IMR-90 (cell line): ENCODE data around the gene TRIM24. TPM values are rescaled to one million over a fixed set of nuclear protein-coding genes. Genes with fewer than 3 reads are reported as not detected.

ENCODE experiments used
- ATAC-seq: fragments of 200-7000 bp; cut with Tn5 transposase; 2 replicates; pipeline ENCODE4 v1.9.1; 2020; ENCODE audit warnings: low read depth, mild to moderate bottlenecking, moderate library complexity
- BruUV-seq: library from RNA; stranded (reverse); fragments of 400-500 nt; replicated peaks from 2 replicates; lab custom pipeline; 2021; lab: Mats Ljungman, UMichigan
- CTCF ChIA-PET: fragments of 300-600 bp; formaldehyde crosslinking; extraction: SDS; loops from one replicate; lab custom pipeline; 2021; ENCODE audit warnings: antibody characterized with exemption; lab: Yijun Ruan, JAX
- POLR2A ChIA-PET: fragments of 300-600 bp; sonication (Branson Sonifier 250); formaldehyde crosslinking; loops from one replicate; lab custom pipeline; 2022; ENCODE audit warnings: antibody characterized with exemption; ENCODE audit not compliant: unreplicated experiment; lab: Charles Lee
- DNase-seq: peaks from one replicate; pipeline ENCODE4 v3.0.0; 2013
- H2AFZ ChIP-seq: replicated peaks from 2 replicates; pipeline ENCODE3; 2013; ENCODE audit warnings: low read length, mild to moderate bottlenecking; ENCODE audit not compliant: poor library complexity
- H2AK5ac ChIP-seq: 2 replicates; pipeline ENCODE4 v1.6.1; 2013; ENCODE audit warnings: low read depth, low read length, inconsistent platforms
- H2AK9ac ChIP-seq: replicated peaks from 2 replicates; pipeline ENCODE3; 2013; ENCODE audit warnings: mild to moderate bottlenecking, low read depth, low read length, moderate library complexity; ENCODE audit not compliant: poor library complexity
- H2BK120ac ChIP-seq: 2 replicates; pipeline ENCODE4 v1.6.1; 2013; ENCODE audit warnings: low read depth, low read length, inconsistent platforms
- H2BK15ac ChIP-seq: 3 replicates; pipeline ENCODE4 v1.6.1; 2013; ENCODE audit warnings: low read depth, low read length, inconsistent platforms
- H2BK20ac ChIP-seq: 2 replicates; pipeline ENCODE4 v1.6.1; 2013; ENCODE audit warnings: low read depth, mild to moderate bottlenecking, inconsistent platforms, low read length, moderate library complexity
- H2BK5ac ChIP-seq: 2 replicates; pipeline ENCODE4 v1.6.1; 2013; ENCODE audit warnings: mild to moderate bottlenecking, low read depth, low read length, inconsistent platforms; ENCODE audit not compliant: poor library complexity, severe bottlenecking
- H3K14ac ChIP-seq: replicated peaks from 2 replicates; pipeline ENCODE4 v1.6.1; 2013; ENCODE audit warnings: low read depth, low read length, inconsistent platforms
- H3K18ac ChIP-seq: 2 replicates; pipeline ENCODE4 v1.6.1; 2013; ENCODE audit warnings: low read depth, low read length, control low read depth
- H3K23ac ChIP-seq: 2 replicates; pipeline ENCODE4 v1.6.1; 2013; ENCODE audit warnings: low read depth, low read length, inconsistent platforms
- H3K27ac ChIP-seq: 2 replicates; pipeline ENCODE4 v1.5.1; 2013; ENCODE audit warnings: mild to moderate bottlenecking, control low read depth, low read length; ENCODE audit not compliant: insufficient read depth
- H3K27me3 ChIP-seq: 2 replicates; pipeline ENCODE4 v1.6.1; 2013; ENCODE audit warnings: low read length; ENCODE audit not compliant: control insufficient read depth, insufficient read depth
- H3K36me3 ChIP-seq: 2 replicates; pipeline ENCODE4 v1.6.1; 2013; ENCODE audit warnings: low read length, mixed read lengths; ENCODE audit not compliant: control insufficient read depth, insufficient read depth
- H3K4ac ChIP-seq: 2 replicates; pipeline ENCODE4 v1.6.1; 2013; ENCODE audit warnings: low read depth, low read length, inconsistent platforms
- H3K4me1 ChIP-seq: 2 replicates; pipeline ENCODE4 v1.6.1; 2013; ENCODE audit warnings: low read length, mixed read lengths; ENCODE audit not compliant: control insufficient read depth, insufficient read depth
- H3K4me2 ChIP-seq: 2 replicates; pipeline ENCODE4 v1.6.1; 2013; ENCODE audit warnings: low read depth, mild to moderate bottlenecking, control low read depth, low read length, moderate library complexity
- H3K4me3 ChIP-seq: 2 replicates; pipeline ENCODE4 v1.5.1; 2013; ENCODE audit warnings: low read depth, mild to moderate bottlenecking, control low read depth, low read length, moderate library complexity; ENCODE audit not compliant: insufficient read depth
- H3K56ac ChIP-seq: 2 replicates; pipeline ENCODE4 v1.6.1; 2013; ENCODE audit warnings: low read length, inconsistent platforms; ENCODE audit not compliant: insufficient read depth; ENCODE audit errors: extremely low read depth
- H3K79me1 ChIP-seq, 2 experiments: 2 replicates each; pipeline ENCODE4 v1.6.1; 2013; ENCODE audit warnings: low read length in 2 of 2, inconsistent platforms in 1 of 2, low read depth in 1 of 2
- H3K9ac ChIP-seq: 2 replicates; pipeline ENCODE4 v1.6.1; 2013; ENCODE audit warnings: low read depth, low read length, control low read depth
- H3K9me1 ChIP-seq: 2 replicates; pipeline ENCODE4 v1.6.1; 2013; ENCODE audit warnings: low read length, inconsistent platforms; ENCODE audit not compliant: insufficient read depth
- H3K9me3 ChIP-seq: 2 replicates; pipeline ENCODE4 v1.6.1; 2013; ENCODE audit warnings: low read length; ENCODE audit not compliant: control insufficient read depth, insufficient read depth
- H4K20me1 ChIP-seq: 2 replicates; pipeline ENCODE4 v1.6.1; 2013; ENCODE audit warnings: low read length, inconsistent platforms; ENCODE audit not compliant: insufficient read depth
- H4K5ac ChIP-seq: 2 replicates; pipeline ENCODE4 v1.6.1; 2013; ENCODE audit warnings: mild to moderate bottlenecking, low read depth, low read length, control low read depth
- H4K8ac ChIP-seq, 2 experiments: 2 replicates each; pipeline ENCODE4 v1.6.1; 2013; ENCODE audit warnings: low read depth in 2 of 2, low read length in 2 of 2, control low read depth in 1 of 2, inconsistent platforms in 1 of 2
- H4K91ac ChIP-seq: 2 replicates; pipeline ENCODE4 v1.6.1; 2013; ENCODE audit warnings: low read depth, low read length, inconsistent platforms; ENCODE audit not compliant: insufficient read depth
- CEBPB ChIP-seq: IDR thresholded peaks from 2 replicates; pipeline ENCODE4 v1.6.1; 2012; ENCODE audit warnings: low read depth, low read length, improper control_type of control experiment
- CHD1 ChIP-seq: IDR thresholded peaks from 2 replicates; pipeline ENCODE4 v1.6.1; 2012; ENCODE audit warnings: low read depth, low read length, improper control_type of control experiment
- FOS ChIP-seq: fragments of 150-350 bp; IDR thresholded peaks from 2 replicates; pipeline ENCODE4 v1.6.1; 2016; ENCODE audit warnings: low read depth, low read length
- MAFK ChIP-seq: IDR thresholded peaks from 2 replicates; pipeline ENCODE4 v1.6.1; 2012; ENCODE audit warnings: low read depth, low read length, improper control_type of control experiment
- MXI1 ChIP-seq: IDR thresholded peaks from 2 replicates; pipeline ENCODE4 v1.6.1; 2012; ENCODE audit warnings: low read depth, mild to moderate bottlenecking, low read length, moderate library complexity, borderline replicate concordance
- NFE2L2 ChIP-seq: fragments of 150-350 bp; IDR thresholded peaks from 2 replicates; pipeline ENCODE4 v1.6.1; 2016; ENCODE audit warnings: low read depth, mild to moderate bottlenecking, low read length
- SMC3 ChIP-seq: fragments of 150-350 bp; IDR thresholded peaks from 2 replicates; pipeline ENCODE4 v1.6.1; 2016; ENCODE audit warnings: low read depth, mild to moderate bottlenecking, antibody characterized with exemption, low read length, moderate library complexity
- WGBS, 2 experiments: methylation state at CpG; one replicate each; pipeline versions ENCODE4 v1.1.5 to v1.1.7; 2013; ENCODE audit warnings: missing lambda C conversion rate in 2 of 2; ENCODE audit not compliant: insufficient read length in 1 of 2; ENCODE audit errors: extremely low coverage in 2 of 2; 5-methylcytosine and 5-hydroxymethylcytosine counted together
- dilution Hi-C: fragments of 300-500 bp; cut with HindIII; formaldehyde crosslinking; loops from one replicate; pipeline ENCODE4 v1.14.3; 2018; ENCODE audit warnings: low sequenced_read_pairs; ENCODE audit not compliant: unreplicated experiment
- in situ Hi-C: fragments of 300-500 bp; cut with MboI; formaldehyde crosslinking; loops from 3 replicates; pipeline ENCODE4 v1.14.3; 2019; ENCODE audit warnings: low sequenced_read_pairs, inconsistent platforms, mixed read lengths
- intact Hi-C: fragments of 100-400 bp; cut with micrococcal nuclease; formaldehyde crosslinking; loops from 2 replicates; pipeline ENCODE4 v1.10.0; 2022
- polyA plus RNA-seq, 3 experiments: library from polyadenylated mRNA; depleted of rRNA; stranded (reverse); fragments of >200 nt; gene quantifications; 2 replicates each; pipeline ENCODE4 v1.2.3, GENCODE V29; 2012; ENCODE audit warnings: low replicate concordance in 1 of 3
- total RNA-seq: library from RNA; depleted of rRNA; stranded (reverse); fragments of >200 nt; gene quantifications from 2 replicates; pipeline ENCODE4 v1.2.3, GENCODE V29; 2012
- TF ChIP-seq, protein P1 (sequence below): conservative IDR thresholded peaks from 2 replicates; pipeline ENCODE4 v1.5.1; 2012; ENCODE audit warnings: mild to moderate bottlenecking, low read depth, low read length, improper control_type of control experiment

The TRIM24 gene
- total and polyA plus RNA-seq, 2 of the 4 experiments (the other 2 are of a cell fraction) = 4.1 to 5.7 TPM

DNA sequence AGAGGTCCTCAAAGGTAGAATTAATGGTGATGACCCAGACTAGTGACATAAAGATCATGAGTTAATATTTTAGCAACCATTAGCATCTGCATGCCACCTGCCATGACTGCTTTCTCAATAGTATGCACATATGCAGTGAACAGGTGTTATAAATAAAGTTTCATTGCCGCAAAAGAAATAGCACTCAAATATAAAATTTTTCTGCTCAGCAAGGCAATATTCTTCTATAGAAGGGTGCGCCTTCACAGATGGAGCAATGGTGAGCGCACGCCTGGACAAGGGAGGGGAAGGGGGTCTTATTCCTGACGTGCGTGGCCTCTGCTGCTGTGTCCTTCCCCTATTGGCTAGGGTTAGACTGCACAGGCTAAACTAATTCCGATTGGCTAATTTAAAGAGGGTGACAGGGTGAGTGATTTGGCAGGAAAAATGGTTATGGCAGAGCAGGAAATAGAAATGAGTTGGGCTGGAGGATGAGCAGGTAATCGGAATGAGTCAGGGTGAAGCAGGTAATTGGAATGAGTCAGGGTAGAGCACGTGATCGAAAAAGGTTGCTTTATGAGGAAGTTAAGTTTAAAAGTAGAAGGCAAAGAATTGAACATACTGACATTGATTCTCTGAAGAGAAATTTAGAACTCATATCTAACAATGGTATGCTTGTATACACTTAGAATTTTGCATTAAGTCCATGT is 24.7 kb upstream of the TRIM24 start:
- no peak overlapping the region for H3K14ac ChIP-seq
- POLR2A ChIA-PET = no interaction called here
- no peaks in the 10 kb centered on the region for H3K9me1 ChIP-seq
- H3K4ac ChIP-seq = no peak overlapping the region
- no peaks in the 10 kb centered on the region for H3K27me3 ChIP-seq
- no peak overlapping the region for H3K23ac ChIP-seq
- no TSS peak for BruUV-seq
- CTCF ChIA-PET = no interaction called here
- H4K91ac ChIP-seq = no peak overlapping the region
- H3K4me1 ChIP-seq = no peaks in the 10 kb centered on the region
- no peaks in the 10 kb centered on the region for H4K20me1 ChIP-seq
- no peak overlapping the region for H3K27ac ChIP-seq
- DNase-seq = no peak
- H4K8ac ChIP-seq = no peak overlapping the region
- ATAC-seq = no peak
- H3K4me3 ChIP-seq = no peak overlapping the region
- WGBS, 2 experiments = 40% methylated on average over 1 of the region's 10 CpGs; no CpG with 5 or more reads in 1 of the 2 experiments
- no peak overlapping the region for H4K5ac ChIP-seq
- no peak overlapping the region for H2AK5ac ChIP-seq
- H3K56ac ChIP-seq = no peak overlapping the region
- H3K4me2 ChIP-seq = no peak overlapping the region
- H3K9me3 ChIP-seq = peaks cover 5% of the 10 kb centered on the region
- H2BK5ac ChIP-seq = no peak overlapping the region
- H3K9ac ChIP-seq = no peak overlapping the region
- intact Hi-C loops (no loop called here), in situ Hi-C loops (no loop called here), dilution Hi-C loops (no loop called here)
- no peak overlapping the region for H2BK120ac ChIP-seq
- no peak for TF ChIP-seq NFE2L2
- no peak for TF ChIP-seq MXI1
- no peak for TF ChIP-seq MAFK
- no peak for TF ChIP-seq CEBPB
- TF ChIP-seq FOS = no peak
- TF ChIP-seq, protein P1, sequence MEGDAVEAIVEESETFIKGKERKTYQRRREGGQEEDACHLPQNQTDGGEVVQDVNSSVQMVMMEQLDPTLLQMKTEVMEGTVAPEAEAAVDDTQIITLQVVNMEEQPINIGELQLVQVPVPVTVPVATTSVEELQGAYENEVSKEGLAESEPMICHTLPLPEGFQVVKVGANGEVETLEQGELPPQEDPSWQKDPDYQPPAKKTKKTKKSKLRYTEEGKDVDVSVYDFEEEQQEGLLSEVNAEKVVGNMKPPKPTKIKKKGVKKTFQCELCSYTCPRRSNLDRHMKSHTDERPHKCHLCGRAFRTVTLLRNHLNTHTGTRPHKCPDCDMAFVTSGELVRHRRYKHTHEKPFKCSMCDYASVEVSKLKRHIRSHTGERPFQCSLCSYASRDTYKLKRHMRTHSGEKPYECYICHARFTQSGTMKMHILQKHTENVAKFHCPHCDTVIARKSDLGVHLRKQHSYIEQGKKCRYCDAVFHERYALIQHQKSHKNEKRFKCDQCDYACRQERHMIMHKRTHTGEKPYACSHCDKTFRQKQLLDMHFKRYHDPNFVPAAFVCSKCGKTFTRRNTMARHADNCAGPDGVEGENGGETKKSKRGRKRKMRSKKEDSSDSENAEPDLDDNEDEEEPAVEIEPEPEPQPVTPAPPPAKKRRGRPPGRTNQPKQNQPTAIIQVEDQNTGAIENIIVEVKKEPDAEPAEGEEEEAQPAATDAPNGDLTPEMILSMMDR = no peak
- TF ChIP-seq CHD1 = no peak
- TF ChIP-seq SMC3 = no peak
- no peak overlapping the region for H2AK9ac ChIP-seq
- H3K36me3 ChIP-seq = no peaks in the 10 kb centered on the region
- H3K79me1 ChIP-seq = no peaks in the 10 kb centered on the region
- no peak overlapping the region for H2BK15ac ChIP-seq
- no peak overlapping the region for H3K18ac ChIP-seq
- no peak overlapping the region for H2BK20ac ChIP-seq
- H2AFZ ChIP-seq = no peak overlapping the region
